NCI-H2227 treated with DMSO at 0.1 percent for 48 hours (cell line): ENCODE data around the gene ZCCHC7.
"Not testable (repeated sequence)": the region's sequence is repeated elsewhere in the genome, so short reads cannot be mapped to it uniquely, and the experiment has no call there.

Experiments
- DNase-seq: peaks from one replicate; lab custom pipeline; 2025; lab: John Stamatoyannopoulos, UW

ZCCHC7 gene

GRCh38 chr9:37251452-37251851, 131.1 kb downstream of the ZCCHC7 start:
- peak; percentile 7 for DNase-seq

- DNase-seq, result no peak
These were observed 133.1 kb downstream of the ZCCHC7 start for GRCh38 chr9:37253377-37253937.

DNA sequence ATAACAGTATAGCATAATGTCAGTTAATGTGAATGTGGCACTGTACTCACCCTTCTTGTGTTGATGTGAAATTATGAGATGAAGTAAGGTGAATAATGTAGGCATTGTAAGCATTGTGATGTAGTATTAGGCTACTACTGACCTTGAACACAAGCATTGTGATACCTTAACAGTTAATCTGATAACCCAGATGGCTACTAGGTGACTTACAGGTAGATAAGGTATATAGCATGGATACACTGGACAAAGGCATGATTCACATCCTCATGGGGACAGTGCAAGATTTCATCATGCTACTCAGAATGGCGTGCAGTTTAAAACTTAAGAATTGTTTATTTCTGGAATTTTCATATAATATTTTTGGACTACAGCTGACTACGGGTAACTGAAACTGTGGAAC, 134.8 kb downstream of the ZCCHC7 start:
- DNase-seq, result no peak

- no peak for DNase-seq
These were observed 135.8 kb downstream of the ZCCHC7 start for GRCh38 chr9:37255944-37256862.

DNA sequence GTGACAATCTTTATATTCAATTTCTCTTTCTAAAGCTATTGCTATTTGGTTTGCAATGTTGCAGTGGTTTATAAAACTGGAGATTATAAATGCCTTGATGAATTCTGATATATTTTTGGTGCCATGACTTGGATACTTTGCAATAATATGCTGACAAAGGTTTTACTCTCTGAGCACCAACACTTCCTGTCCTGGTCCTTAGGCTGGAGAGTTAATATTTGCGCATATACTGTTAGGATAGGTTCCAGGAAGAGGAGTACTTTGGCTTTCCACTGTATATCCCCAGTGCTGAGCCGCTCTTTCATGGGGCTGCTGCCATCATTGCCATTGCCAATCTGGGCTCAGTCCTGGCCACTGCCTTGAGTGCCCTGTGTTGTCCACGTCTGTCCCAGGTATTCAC, 139.6 kb downstream of the ZCCHC7 start:
- no peak for DNase-seq

DNA sequence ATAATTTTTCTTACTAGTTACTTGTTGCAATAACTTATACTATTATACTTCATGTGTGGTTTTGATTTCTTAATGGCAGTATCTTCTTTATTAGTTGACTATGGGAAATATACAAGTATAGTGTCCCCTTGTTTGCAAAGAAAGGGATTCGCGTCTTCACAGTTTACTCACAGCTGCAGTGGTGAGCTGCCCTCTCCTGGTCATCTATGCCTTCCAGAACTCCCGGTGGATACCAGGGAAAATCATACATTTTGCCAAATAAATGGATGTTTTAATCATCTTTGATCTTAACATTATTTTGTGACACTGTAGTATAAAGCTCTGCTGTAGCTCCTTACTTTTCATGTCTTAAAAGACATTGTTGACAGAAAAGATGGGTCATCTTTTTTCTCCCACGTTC, 142.0 kb downstream of the ZCCHC7 start:
- DNase-seq, result no peak

DNA sequence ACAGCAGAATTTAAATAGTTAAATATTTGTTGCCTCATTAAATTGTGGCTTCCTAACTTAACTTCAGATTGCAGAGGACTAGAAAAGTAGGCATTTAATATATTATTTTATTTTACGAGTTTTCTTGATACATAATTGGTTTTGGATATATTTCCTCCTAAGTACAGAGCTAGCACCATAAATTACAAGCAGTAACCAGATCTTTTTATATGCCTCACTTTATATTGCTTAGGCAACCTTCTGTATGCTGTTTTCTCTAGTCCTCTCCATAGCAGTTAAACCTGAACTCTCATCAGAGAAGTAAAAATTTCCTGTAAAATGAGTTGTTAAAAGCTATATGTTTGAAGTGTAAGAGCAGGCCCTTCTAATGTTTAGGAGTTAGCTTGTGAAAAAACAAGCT, 144.2 kb downstream of the ZCCHC7 start:
- DNase-seq, result no peak

GRCh38 chr9:37266630-37267029, 146.3 kb downstream of the ZCCHC7 start:
- no peak for DNase-seq

GRCh38 chr9:37269221-37269620, 148.8 kb downstream of the ZCCHC7 start:
- DNase-seq, result no peak

- no peak for DNase-seq
These were observed 151.3 kb downstream of the ZCCHC7 start for GRCh38 chr9:37271679-37272078.

DNA sequence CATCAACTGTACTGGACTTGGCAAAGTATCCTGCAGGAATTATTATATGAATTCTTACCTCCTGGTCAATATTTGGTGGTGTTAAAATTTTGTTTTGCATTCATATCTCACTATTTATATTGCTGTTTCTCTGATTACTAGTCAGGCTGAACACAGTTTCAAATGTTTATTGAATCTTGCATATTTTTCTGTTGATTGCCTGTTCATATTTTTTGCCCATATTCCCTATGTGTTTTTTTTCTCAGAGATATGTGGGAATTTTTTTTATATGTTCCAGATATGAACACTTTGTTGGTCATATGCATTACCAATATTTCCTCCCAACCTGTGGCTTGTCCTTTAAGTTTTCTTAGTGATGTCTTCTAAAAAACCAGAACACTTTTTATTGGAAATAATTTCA, 153.2 kb downstream of the ZCCHC7 start:
- no peak for DNase-seq

GRCh38 chr9:37281541-37281940, 161.2 kb downstream of the ZCCHC7 start:
- DNase-seq, result no peak

DNA sequence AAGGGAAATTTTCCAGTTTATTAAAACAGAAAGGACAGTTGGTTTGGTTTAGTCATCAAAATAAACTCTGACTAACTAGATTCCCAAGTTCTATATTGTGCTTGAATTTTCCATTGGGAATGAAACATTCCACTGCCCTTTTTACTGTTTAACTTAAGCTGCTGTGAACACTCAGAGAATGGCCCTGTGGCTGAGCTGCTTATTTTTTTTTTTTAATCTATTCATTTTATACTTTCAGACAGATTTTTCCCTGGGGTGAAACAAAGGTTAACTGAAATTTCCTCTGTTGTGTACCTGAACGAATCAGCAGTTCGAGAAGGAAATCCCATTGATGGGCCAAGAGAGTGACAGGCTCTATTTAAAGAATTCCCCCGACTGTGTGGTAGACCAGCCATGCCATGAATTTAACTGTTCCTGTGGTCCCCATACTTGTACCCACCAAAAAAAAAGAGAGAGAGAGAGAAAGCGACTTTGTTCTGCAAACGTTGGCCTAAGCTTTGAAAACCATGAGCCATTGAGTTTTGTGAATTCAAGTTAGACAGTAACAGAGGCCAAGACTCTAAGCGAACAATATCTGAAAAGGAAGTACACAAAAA, 163.5 kb downstream of the ZCCHC7 start:
- DNase-seq, result no peak

DNA sequence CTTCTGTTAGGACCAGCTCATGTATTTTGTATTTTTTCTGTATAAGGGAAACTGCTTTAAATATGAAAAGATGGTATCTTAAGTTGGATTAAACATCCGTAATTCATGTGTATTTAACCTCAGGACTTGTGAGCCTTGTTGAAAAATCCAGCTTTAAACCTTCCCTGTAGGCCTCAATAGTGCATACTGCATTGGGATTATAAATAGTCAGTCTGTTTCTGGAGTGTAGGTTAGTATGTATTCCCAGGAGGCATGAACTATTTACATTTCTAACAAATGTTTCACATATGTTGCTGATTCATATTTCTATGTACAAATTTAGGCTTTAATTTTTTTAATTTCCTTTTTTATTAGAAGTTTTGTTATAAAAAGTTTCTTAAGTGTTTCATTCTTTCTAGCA, 164.3 kb downstream of the ZCCHC7 start:
- DNase-seq, result no peak

DNA sequence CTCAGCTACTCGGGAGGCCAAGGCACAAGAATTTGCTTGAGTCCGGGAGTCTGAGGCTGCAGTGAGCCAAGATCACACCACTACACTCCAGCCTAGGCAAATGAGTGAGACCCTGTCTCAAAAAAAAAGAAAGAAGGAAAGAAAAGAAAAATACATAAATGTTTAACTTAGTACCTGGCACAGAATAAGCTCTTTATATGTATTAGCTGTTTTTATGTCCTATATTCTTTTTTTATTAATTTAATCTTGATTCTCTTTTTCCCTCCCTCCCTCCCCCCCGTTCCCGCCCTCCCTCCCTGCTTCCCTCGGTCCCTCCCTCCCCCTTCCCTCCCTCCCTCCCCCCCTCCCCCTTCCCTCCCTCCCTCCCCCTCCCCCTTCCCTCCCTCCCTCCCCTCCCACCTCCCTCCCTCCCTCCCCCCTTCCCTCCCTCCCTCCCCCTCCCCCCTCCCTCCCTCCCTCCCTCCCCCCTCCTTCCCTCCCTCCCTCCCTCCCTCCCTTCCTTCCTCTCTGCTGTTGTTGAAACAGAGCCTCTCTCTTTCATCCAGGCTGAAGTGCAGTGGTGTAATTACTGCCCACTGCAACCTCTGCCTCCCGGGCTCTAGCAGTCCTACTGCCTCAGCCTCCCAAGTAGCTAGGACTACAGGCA, 166.3 kb downstream of the ZCCHC7 start:
- DNase-seq, result no peak

- DNase-seq, result no peak
These were observed 166.9 kb downstream of the ZCCHC7 start for GRCh38 chr9:37287317-37287716.

GRCh38 chr9:37289631-37290030, 169.3 kb downstream of the ZCCHC7 start:
- DNase-seq, result no peak

- no peak for DNase-seq
These were observed 170.1 kb downstream of the ZCCHC7 start for GRCh38 chr9:37290366-37290939.

DNA sequence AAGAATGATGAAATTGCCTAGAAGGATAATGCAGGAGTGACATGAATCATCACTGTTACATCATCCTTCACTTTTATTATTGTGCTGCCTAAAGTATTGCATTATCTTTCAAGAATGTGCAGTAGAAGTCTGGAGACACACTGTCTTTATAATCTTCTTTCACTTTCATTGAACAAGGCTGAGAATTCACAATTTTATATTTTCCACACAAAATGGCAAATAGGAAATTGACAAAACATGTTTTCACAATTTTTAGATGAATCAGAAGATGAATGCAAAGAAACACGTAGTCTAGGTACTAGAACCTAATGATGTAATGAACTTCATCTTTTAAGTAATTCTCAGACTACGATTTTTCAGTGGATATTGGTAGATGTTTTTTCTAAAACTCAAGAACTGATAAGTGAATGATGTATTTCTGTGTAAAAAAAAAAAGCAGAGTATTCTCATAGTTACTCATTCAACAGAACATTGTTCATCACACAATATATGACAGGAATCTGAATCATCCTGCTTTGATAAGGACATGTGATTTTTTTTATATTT, 170.6 kb downstream of the ZCCHC7 start:
- no peak for DNase-seq

DNA sequence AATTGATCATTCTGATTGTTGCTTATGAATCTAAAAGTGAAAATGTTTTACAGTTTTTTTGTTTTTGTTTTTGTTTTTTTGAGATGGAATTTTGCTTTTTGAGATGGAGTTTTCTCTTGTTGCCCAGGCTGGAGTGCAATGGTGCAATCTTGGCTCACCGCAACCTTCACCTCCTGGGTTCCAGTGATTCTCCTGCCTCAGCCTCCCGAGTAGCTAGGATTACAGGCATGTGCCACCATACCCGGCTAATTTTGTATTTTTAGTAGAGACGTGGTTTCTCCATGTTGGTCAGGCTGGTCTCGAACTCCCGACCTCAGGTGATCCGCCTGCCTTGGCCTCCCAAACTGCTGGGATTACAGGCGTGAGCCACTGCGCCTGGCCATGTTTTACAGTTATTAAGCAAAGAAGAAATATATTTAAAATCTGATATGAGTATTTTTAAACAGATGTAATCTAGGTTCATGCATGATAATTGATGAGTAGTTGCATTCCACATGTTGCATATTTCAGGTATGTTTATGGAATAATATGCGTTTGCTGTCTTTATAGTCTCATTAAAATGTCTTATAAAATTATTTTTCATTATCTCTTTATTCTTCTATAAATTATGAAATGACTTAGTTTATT, 171.4 kb downstream of the ZCCHC7 start:
- not testable (repeated sequence) for DNase-seq

DNA sequence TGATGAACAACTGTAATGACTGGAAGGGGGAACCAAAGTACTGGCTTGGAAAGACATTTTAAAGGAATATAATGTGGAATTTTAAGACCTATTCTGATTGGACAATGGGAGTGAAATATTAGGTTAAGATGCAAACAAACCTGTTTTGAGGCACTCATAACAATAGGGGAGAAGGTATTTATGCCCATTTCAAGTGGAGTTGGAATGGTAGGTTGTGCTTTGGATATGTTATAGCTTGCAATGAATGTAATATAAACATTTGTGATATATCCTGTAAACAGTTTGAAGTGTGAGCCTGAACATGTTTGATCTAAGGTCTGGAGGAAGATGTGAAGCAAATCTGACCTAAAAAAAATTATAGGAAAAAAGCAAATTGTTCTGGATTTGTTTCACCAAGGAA, 172.5 kb downstream of the ZCCHC7 start:
- DNase-seq, result no peak
